Measurements from ENCODE around the gene CROCC2.

DNA sequence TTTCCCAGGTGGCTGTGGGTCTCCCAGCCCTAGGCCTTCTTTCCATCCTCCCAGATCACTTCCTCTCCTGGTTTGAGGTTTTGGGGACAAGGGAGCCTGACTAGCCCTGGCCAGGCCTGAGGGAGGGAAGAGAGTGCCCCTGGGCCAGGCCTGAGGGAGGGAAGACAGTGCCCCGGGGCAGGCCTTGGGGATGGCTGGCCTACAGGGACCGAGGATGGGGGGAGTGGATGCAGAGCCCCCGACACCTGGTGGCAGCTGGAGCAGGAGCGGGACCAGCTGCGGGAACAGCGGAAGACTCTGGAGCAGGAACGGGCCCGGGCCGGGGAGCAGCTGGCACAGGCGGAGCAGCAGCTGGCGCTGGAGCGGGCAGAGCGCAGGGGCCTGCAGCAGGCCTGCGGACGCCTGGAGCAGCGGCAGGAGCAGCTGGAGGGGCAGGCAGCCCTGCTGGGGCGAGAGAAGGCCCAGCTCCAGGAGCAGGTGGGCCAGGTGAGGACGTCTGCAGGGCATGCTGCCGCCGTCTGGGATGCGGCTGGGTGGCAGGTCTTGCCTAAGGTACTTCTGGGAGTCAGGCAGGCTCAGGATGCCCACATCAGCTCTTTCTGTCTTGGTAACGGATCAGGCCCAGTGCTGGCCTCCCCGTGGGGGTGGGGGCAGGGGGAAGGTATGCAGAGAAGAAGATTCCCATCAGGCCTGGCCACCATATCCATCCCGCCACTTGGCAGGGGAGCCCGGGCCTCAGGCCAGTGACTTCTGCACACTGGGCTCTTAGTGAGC lies 29.2 kb downstream of the CROCC2 start:
- TF ChIP-seq ZNF140 (tag by site-specific recombination; IDR thresholded peaks at IDR 0.05): no peak
- no peak for TF ChIP-seq ZFP3 (tag by site-specific recombination; IDR thresholded peaks at IDR 0.05; ENCODE audit: low read depth)
- TF ChIP-seq, protein P1, sequence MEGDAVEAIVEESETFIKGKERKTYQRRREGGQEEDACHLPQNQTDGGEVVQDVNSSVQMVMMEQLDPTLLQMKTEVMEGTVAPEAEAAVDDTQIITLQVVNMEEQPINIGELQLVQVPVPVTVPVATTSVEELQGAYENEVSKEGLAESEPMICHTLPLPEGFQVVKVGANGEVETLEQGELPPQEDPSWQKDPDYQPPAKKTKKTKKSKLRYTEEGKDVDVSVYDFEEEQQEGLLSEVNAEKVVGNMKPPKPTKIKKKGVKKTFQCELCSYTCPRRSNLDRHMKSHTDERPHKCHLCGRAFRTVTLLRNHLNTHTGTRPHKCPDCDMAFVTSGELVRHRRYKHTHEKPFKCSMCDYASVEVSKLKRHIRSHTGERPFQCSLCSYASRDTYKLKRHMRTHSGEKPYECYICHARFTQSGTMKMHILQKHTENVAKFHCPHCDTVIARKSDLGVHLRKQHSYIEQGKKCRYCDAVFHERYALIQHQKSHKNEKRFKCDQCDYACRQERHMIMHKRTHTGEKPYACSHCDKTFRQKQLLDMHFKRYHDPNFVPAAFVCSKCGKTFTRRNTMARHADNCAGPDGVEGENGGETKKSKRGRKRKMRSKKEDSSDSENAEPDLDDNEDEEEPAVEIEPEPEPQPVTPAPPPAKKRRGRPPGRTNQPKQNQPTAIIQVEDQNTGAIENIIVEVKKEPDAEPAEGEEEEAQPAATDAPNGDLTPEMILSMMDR (tag by site-specific recombination; IDR thresholded peaks at IDR 0.05): no peak
